H1 (cell line): ENCODE results near the gene TCEANC2. TPM values are rescaled to one million over a fixed set of nuclear protein-coding genes. Genes with fewer than 3 reads are reported as not detected.

Experiments
- CHD7 ChIP-seq: fragments of 300-600 bp; sonication (generic); IDR thresholded peaks from 2 replicates; pipeline ENCODE4 v1.7.1; 2012; ENCODE audit warnings: low read length, moderate library complexity, mild to moderate bottlenecking, inconsistent platforms; ENCODE audit not compliant: insufficient replicate concordance
- polyA plus RNA-seq, 7 experiments: library from polyadenylated mRNA; depleted of rRNA in 3 of 7; stranded (reverse) in 5 of 7; unstranded in 2 of 7; fragments of >200 nt in 5 of 7; fragments of 200-250 nt in 2 of 7; gene quantifications; 1 replicate in 5 of 7; 2 replicates in 1 of 7; 4 replicates in 1 of 7; pipeline versions ENCODE4 v1.2.1 to v1.2.3, GENCODE V29; 2011 to 2013; ENCODE audit warnings: missing spikeins in 2 of 7, mixed read lengths in 2 of 7
- total RNA-seq: library from RNA; stranded (reverse); fragmentation: NEBNext Ultra II Directional; extraction: Animal tissue kit (Norgen Biotek cat#: 25700); gene quantifications from 2 replicates; pipeline ENCODE4 v1.2.1, GENCODE V29; 2021

The TCEANC2 gene
- total and polyA plus RNA-seq, 2 of the 8 experiments (the other 6 are each of a cell fraction or from before 2014, with no cell fraction given): 4.2 to 8.2 TPM

GRCh38 chr1:54047384-54048305, 5.8 kb upstream of the TCEANC2 start (continued):
- TF ChIP-seq CHD7: no peak
- TF ChIP-seq, all 59 proteins: peak for 0
